Uterus (tissue), 4 donors: ENCODE results near the gene MAP3K14. TPM values are rescaled to one million over a fixed set of nuclear protein-coding genes. Genes with fewer than 3 reads are reported as not detected.

ENCODE experiments used
- DNase-seq, 2 donors: peaks; one replicate each; pipeline ENCODE4 v3.0.0-alpha.2; 2019 to 2020
- H3K27ac ChIP-seq, 2 donors: fragments of 200-600 bp; sonication (generic); 1 replicate in 1 of 2; 2 replicates in 1 of 2; pipeline ENCODE4 v1.5.1; 2016 to 2018
- H3K27me3 ChIP-seq, 2 donors: fragments of 200-600 bp; sonication (generic); one replicate each; pipeline ENCODE4 v1.5.1; 2018 to 2019; ENCODE audit warnings: control low read depth in 1 of 2
- H3K36me3 ChIP-seq, 2 donors: fragments of 200-600 bp; sonication (generic); one replicate each; pipeline ENCODE4 v1.5.1; 2019; ENCODE audit warnings: control low read depth in 1 of 2
- H3K4me1 ChIP-seq, 2 donors: fragments of 200-600 bp; sonication (generic); one replicate each; pipeline ENCODE4 v1.5.1; 2018 to 2019; ENCODE audit warnings: control low read depth in 1 of 2
- H3K4me3 ChIP-seq, 2 donors: fragments of 200-600 bp; sonication (generic); 1 replicate in 1 of 2; 2 replicates in 1 of 2; pipeline ENCODE4 v1.5.1; 2018 to 2019; ENCODE audit warnings: mild to moderate bottlenecking in 1 of 2
- H3K9me3 ChIP-seq, 2 donors: fragments of 200-600 bp; sonication (generic); one replicate each; pipeline ENCODE4 v1.5.1; 2019; ENCODE audit warnings: control low read depth in 1 of 2
- POLR2A ChIP-seq, 2 donors: fragments of 450-650 bp; IDR thresholded peaks; one replicate each; pipeline ENCODE4 v1.6.1; 2016; ENCODE audit warnings: antibody characterized with exemption in 2 of 2, mild to moderate bottlenecking in 1 of 2, moderate library complexity in 1 of 2
- intact Hi-C: fragments of 100-400 bp; cut with DNase I; formaldehyde crosslinking; loops from one replicate; pipeline ENCODE4 v1.15.1; 2023; ENCODE audit warnings: low total_unique reads
- total RNA-seq, 4 donors: library from RNA; depleted of rRNA in 3 of 4; stranded (reverse); fragments of >200 nt in 3 of 4; gene quantifications; one replicate each; pipeline versions ENCODE4 v1.1.0 to v1.2.4, GENCODE V29; 2014 to 2023
- TF ChIP-seq, protein P1 (sequence below), 4 experiments: fragments of 200-600 bp in 2 of 4; fragments of 450-650 bp in 2 of 4; sonication (generic) in 2 of 4; IDR thresholded peaks; one replicate each; pipeline ENCODE4 v1.5.1; 2016 to 2019; ENCODE audit warnings: antibody characterized with exemption in 4 of 4, mild to moderate bottlenecking in 2 of 4, moderate library complexity in 1 of 4
- donor health status: DM: yes; HTN: yes; CAD: no.

Gene MAP3K14
- total RNA-seq, 4 donors from 2014 or later: 1.0 to 22.1 (median 4.9) TPM

GRCh38 chr17:45309400-45309799, 7.4 kb downstream of the MAP3K14 start:
- peaks cover 20 to 25% of the 10 kb centered on the region in 2 donors for H3K4me1 ChIP-seq
- peak overlapping the region in 1 of 2 donors; percentile 86 for H3K27ac ChIP-seq
- no peaks in the 10 kb centered on the region for H3K9me3 ChIP-seq
- TF ChIP-seq POLR2A (IDR thresholded peaks at IDR 0.05): no peak
- TF ChIP-seq, protein P1, sequence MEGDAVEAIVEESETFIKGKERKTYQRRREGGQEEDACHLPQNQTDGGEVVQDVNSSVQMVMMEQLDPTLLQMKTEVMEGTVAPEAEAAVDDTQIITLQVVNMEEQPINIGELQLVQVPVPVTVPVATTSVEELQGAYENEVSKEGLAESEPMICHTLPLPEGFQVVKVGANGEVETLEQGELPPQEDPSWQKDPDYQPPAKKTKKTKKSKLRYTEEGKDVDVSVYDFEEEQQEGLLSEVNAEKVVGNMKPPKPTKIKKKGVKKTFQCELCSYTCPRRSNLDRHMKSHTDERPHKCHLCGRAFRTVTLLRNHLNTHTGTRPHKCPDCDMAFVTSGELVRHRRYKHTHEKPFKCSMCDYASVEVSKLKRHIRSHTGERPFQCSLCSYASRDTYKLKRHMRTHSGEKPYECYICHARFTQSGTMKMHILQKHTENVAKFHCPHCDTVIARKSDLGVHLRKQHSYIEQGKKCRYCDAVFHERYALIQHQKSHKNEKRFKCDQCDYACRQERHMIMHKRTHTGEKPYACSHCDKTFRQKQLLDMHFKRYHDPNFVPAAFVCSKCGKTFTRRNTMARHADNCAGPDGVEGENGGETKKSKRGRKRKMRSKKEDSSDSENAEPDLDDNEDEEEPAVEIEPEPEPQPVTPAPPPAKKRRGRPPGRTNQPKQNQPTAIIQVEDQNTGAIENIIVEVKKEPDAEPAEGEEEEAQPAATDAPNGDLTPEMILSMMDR (IDR thresholded peaks at IDR 0.05): no peak
- no peak for DNase-seq
- intact Hi-C loops: no loop called here
- H3K4me3 ChIP-seq: no peak overlapping the region
- no peaks in the 10 kb centered on the region for H3K27me3 ChIP-seq
- H3K36me3 ChIP-seq: no peaks in the 10 kb centered on the region

DNA sequence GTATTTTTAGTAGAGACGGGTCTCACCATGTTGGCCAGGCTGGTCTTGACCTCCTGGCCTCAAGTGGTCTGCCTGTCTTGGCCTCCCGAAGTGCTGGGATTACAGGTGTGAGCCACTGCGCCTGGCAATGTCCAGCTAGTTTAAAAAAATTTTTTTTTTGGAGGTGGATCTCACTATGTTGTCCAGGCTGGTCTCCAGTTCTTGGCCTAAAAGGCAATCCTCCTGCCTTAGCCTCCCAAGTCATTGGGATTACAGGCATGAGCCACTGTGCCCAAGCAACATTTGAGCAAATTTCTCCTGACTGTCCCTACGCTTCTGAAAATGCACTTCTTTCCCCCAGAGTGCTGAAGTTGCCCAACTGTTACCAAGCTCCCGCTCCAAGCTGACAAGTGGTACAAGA, 8.0 kb downstream of the MAP3K14 start:
- Histone ChIP-seq H3K4me1 (peaks cover 20 to 21% of the 10 kb centered on the region in 2 donors), H3K4me3 (no peak overlapping the region), H3K27me3 (no peaks in the 10 kb centered on the region), H3K9me3 (no peaks in the 10 kb centered on the region), H3K27ac (peak overlapping the region; percentile 85 to 86), H3K36me3 (no peaks in the 10 kb centered on the region)
- TF ChIP-seq, protein P1 (IDR thresholded peaks at IDR 0.05): no peak
- TF ChIP-seq POLR2A (IDR thresholded peaks at IDR 0.05): no peak
- no peak for DNase-seq
- intact Hi-C loops: no loop called here

GRCh38 chr17:45308016-45308365, 8.8 kb downstream of the MAP3K14 start:
- H3K27me3 ChIP-seq: no peaks in the 10 kb centered on the region
- no peaks in the 10 kb centered on the region for H3K9me3 ChIP-seq
- no peak overlapping the region for H3K4me3 ChIP-seq
- peak overlapping the region; percentile 85 to 86 for H3K27ac ChIP-seq
- TF ChIP-seq, protein P1 (IDR thresholded peaks at IDR 0.05): no peak
- TF ChIP-seq POLR2A (IDR thresholded peaks at IDR 0.05): no peak
- H3K4me1 ChIP-seq: peaks cover 20 to 21% of the 10 kb centered on the region in 2 donors
- intact Hi-C loops: no loop called here
- no peak for DNase-seq
- no peaks in the 10 kb centered on the region for H3K36me3 ChIP-seq

- peak; percentile 49 to 71 for DNase-seq
Observed at GRCh38 chr17:45307290-45308015, 9.4 kb downstream of the MAP3K14 start.

DNA sequence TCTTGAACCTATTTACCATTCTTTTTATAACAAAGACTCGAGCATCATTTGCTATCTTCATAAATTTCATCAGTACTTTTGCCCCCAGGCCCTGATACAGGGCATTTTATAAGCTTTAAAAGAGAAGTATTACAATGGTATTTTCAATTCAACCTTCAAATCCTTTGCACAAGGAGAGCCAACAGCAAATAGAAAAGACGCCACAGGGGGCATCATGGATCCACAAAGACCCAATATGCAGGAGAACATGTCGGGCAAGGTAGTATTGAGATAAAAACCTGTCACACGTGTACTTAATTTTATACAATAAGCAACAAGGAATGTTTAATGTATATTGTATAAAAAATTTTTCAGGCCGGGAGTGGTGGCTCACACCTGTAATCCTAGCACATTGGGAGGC, 10.2 kb downstream of the MAP3K14 start:
- H3K4me1 ChIP-seq: peaks cover 16 to 22% of the 10 kb centered on the region in 2 donors
- intact Hi-C loops: no loop called here
- no peak overlapping the region for H3K4me3 ChIP-seq

More at GRCh38 chr17:45307290-45308015, 9.4 kb downstream of the MAP3K14 start:
- Histone ChIP-seq H3K4me1 (peaks cover 20 to 22% of the 10 kb centered on the region in 2 donors), H3K9me3 (no peaks in the 10 kb centered on the region), H3K36me3 (no peaks in the 10 kb centered on the region), H3K4me3 (no peak overlapping the region), H3K27ac (peak overlapping the region; percentile 85 to 86), H3K27me3 (no peaks in the 10 kb centered on the region)
- TF ChIP-seq, protein P1 (IDR thresholded peaks at IDR 0.05): no peak
- TF ChIP-seq POLR2A (IDR thresholded peaks at IDR 0.05): peak in 1 of 2 donors; percentile 24
- intact Hi-C loops: no loop called here

More for the DNA sequence above, 10.2 kb downstream of the MAP3K14 start:
- no peak for DNase-seq
- no peak for TF ChIP-seq POLR2A (IDR thresholded peaks at IDR 0.05)
- TF ChIP-seq, protein P1 (IDR thresholded peaks at IDR 0.05): no peak
- Histone ChIP-seq H3K36me3 (no peaks in the 10 kb centered on the region), H3K27me3 (no peaks in the 10 kb centered on the region), H3K27ac (peak overlapping the region; percentile 85 to 86), H3K9me3 (no peaks in the 10 kb centered on the region)
